Measurements from ENCODE around the gene ZNF354C. TPM values are rescaled to one million over a fixed set of nuclear protein-coding genes. Genes with fewer than 3 reads are reported as not detected.

Gene ZNF354C
- total and polyA plus RNA-seq, 2 of the 13 experiments (the other 11 are each of a cell fraction or from before 2014, with no cell fraction given): 0.02 TPM; not detected in 1

GRCh38 chr5:179023528-179024189 is 36.5 kb upstream of the ZNF354C start, which contains the start of gene ZNF879 (continued):
- TF ChIP-seq ZNF17 (CRISPR knock-in tag; IDR thresholded peaks at IDR 0.05) (no peak), ZNF24 (IDR thresholded peaks at IDR 0.05) (no peak), PHF5A (CRISPR knock-in tag; IDR thresholded peaks at IDR 0.05; ENCODE audit: low read depth, unreplicated experiment) (no peak), NR2F6 (IDR thresholded peaks at IDR 0.05) (no peak), NR2F6 (CRISPR knock-in tag; IDR thresholded peaks at IDR 0.05) (no peak), ELK4 (CRISPR knock-in tag; IDR thresholded peaks at IDR 0.05; ENCODE audit: borderline replicate concordance) (no peak), ZNF12 (CRISPR knock-in tag; IDR thresholded peaks at IDR 0.05) (no peak), CAMTA2 (CRISPR knock-in tag; IDR thresholded peaks at IDR 0.05; ENCODE audit: borderline replicate concordance) (no peak), SNRNP70 (IDR thresholded peaks at IDR 0.05; ENCODE audit: low read depth, low read length) (no peak), SMYD3 (CRISPR knock-in tag; IDR thresholded peaks at IDR 0.05) (no peak), ZNF83 (CRISPR knock-in tag; IDR thresholded peaks at IDR 0.05; ENCODE audit: borderline replicate concordance) (no peak), NFE2L1 (CRISPR knock-in tag; IDR thresholded peaks at IDR 0.05; ENCODE audit: borderline replicate concordance) (no peak), RBM39 (IDR thresholded peaks at IDR 0.05; ENCODE audit: low read depth, low read length, poor library complexity, severe bottlenecking) (no peak), FIP1L1 (IDR thresholded peaks at IDR 0.05; ENCODE audit: borderline replicate concordance, insufficient read depth, low read depth, low read length) (no peak), MED1 (CRISPR knock-in tag; IDR thresholded peaks at IDR 0.05) (no peak), HOXD1 (CRISPR knock-in tag; IDR thresholded peaks at IDR 0.05) (0 out of 2 replicates have a peak, but pooled peaks have one; percentile 29), SYNCRIP (IDR thresholded peaks at IDR 0.05; ENCODE audit: insufficient read depth, low read depth, low read length) (no peak), PAXIP1 (CRISPR knock-in tag; conservative IDR thresholded peaks at IDR 0.05) (no peak), MLX (CRISPR knock-in tag; IDR thresholded peaks at IDR 0.05) (no peak), ZNF660 (CRISPR knock-in tag; IDR thresholded peaks at IDR 0.05; ENCODE audit: borderline replicate concordance, low read depth) (no peak)
- TF ChIP-seq, protein P1, sequence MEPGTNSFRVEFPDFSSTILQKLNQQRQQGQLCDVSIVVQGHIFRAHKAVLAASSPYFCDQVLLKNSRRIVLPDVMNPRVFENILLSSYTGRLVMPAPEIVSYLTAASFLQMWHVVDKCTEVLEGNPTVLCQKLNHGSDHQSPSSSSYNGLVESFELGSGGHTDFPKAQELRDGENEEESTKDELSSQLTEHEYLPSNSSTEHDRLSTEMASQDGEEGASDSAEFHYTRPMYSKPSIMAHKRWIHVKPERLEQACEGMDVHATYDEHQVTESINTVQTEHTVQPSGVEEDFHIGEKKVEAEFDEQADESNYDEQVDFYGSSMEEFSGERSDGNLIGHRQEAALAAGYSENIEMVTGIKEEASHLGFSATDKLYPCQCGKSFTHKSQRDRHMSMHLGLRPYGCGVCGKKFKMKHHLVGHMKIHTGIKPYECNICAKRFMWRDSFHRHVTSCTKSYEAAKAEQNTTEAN (CRISPR knock-in tag; conservative IDR thresholded peaks at IDR 0.05): 0 out of 2 replicates have a peak, but pooled peaks have one; percentile 43

Data from HepG2 (cell line).